A673 (cell line): ENCODE results near the gene ANP32A. TPM values are rescaled to one million over a fixed set of nuclear protein-coding genes. Genes with fewer than 3 reads are reported as not detected.
A peak's percentile ranks its signal among the peaks of the same experiment; 100 is the strongest.

ENCODE experiments used
- BruUV-seq: library from RNA; stranded (reverse); fragments of 400-500 nt; replicated peaks from 2 replicates; lab custom pipeline; 2021; lab: Mats Ljungman, UMichigan
- CTCF ChIA-PET: fragments of 300-600 bp; sonication (Branson Sonifier 250); formaldehyde crosslinking; loops from one replicate; lab custom pipeline; 2022; ENCODE audit warnings: antibody characterized with exemption; lab: Charles Lee
- POLR2A ChIA-PET: fragments of 300-600 bp; sonication (Branson Sonifier 250); formaldehyde crosslinking; loops from one replicate; lab custom pipeline; 2022; ENCODE audit warnings: antibody characterized with exemption; ENCODE audit not compliant: low non-redundant PET; lab: Charles Lee
- DNase-seq: peaks from one replicate; pipeline ENCODE4 v3.0.0-alpha.2; 2015; ENCODE audit warnings: low spot score
- H3K27ac ChIP-seq: fragments of 200-600 bp; sonication (generic); 2 replicates; pipeline ENCODE4 v1.5.1; 2016; ENCODE audit warnings: mixed run types, low read depth, mild to moderate bottlenecking, mixed read lengths, antibody characterized with exemption, low read length; ENCODE audit not compliant: poor library complexity, severe bottlenecking
- H3K27me3 ChIP-seq: fragments of 200-600 bp; sonication (generic); replicated peaks from 2 replicates; pipeline ENCODE4 v1.6.1; 2017; ENCODE audit warnings: mixed run types, low read depth, mild to moderate bottlenecking, mixed read lengths, antibody characterized with exemption, low read length; ENCODE audit not compliant: insufficient read depth, poor library complexity
- H3K36me3 ChIP-seq: fragments of 200-600 bp; sonication (generic); 2 replicates; pipeline ENCODE4 v1.6.1; 2016; ENCODE audit warnings: mixed run types, mild to moderate bottlenecking, mixed read lengths, antibody characterized with exemption, low read length; ENCODE audit not compliant: insufficient read depth, poor library complexity, severe bottlenecking
- H3K4me1 ChIP-seq: fragments of 200-600 bp; sonication (generic); 2 replicates; pipeline ENCODE4 v1.6.1; 2017; ENCODE audit warnings: mixed run types, mild to moderate bottlenecking, mixed read lengths, antibody characterized with exemption, low read length; ENCODE audit not compliant: insufficient read depth, poor library complexity, severe bottlenecking
- H3K4me3 ChIP-seq: fragments of 200-600 bp; sonication (generic); 2 replicates; pipeline ENCODE4 v1.5.1; 2016; ENCODE audit warnings: low read depth, mixed run types, mild to moderate bottlenecking, mixed read lengths, low read length; ENCODE audit not compliant: poor library complexity, severe bottlenecking
- H3K9me3 ChIP-seq: fragments of 200-600 bp; sonication (generic); 2 replicates; pipeline ENCODE4 v1.6.1; 2016; ENCODE audit warnings: mixed run types, low read depth, mild to moderate bottlenecking, mixed read lengths, antibody characterized with exemption, low read length; ENCODE audit not compliant: poor library complexity, severe bottlenecking
- EZH2 ChIP-seq: fragments of 200-600 bp; sonication (generic); IDR thresholded peaks from 2 replicates; pipeline ENCODE4 v1.6.1; 2017; ENCODE audit warnings: borderline replicate concordance, low read depth, mild to moderate bottlenecking, mixed read lengths, antibody characterized with exemption, low read length; ENCODE audit not compliant: poor library complexity, severe bottlenecking
- intact Hi-C: fragments of 100-400 bp; cut with micrococcal nuclease; formaldehyde crosslinking; loops from one replicate; pipeline ENCODE4 v1.10.0; 2022; ENCODE audit not compliant: unreplicated experiment
- total RNA-seq: library from RNA; stranded (reverse); gene quantifications from 2 replicates; pipeline ENCODE4 v1.2.3, GENCODE V29; 2021
- TF ChIP-seq, protein P1 (sequence below): fragments of 300-800, 200-600 bp; sonication (generic); conservative IDR thresholded peaks from 2 replicates; pipeline ENCODE4 v1.5.1; 2017; ENCODE audit warnings: low read depth, mild to moderate bottlenecking, antibody characterized with exemption, low read length, moderate library complexity, mixed read lengths

ANP32A gene
- total RNA-seq, 1 experiment from 2014 or later = 331 TPM

DNA sequence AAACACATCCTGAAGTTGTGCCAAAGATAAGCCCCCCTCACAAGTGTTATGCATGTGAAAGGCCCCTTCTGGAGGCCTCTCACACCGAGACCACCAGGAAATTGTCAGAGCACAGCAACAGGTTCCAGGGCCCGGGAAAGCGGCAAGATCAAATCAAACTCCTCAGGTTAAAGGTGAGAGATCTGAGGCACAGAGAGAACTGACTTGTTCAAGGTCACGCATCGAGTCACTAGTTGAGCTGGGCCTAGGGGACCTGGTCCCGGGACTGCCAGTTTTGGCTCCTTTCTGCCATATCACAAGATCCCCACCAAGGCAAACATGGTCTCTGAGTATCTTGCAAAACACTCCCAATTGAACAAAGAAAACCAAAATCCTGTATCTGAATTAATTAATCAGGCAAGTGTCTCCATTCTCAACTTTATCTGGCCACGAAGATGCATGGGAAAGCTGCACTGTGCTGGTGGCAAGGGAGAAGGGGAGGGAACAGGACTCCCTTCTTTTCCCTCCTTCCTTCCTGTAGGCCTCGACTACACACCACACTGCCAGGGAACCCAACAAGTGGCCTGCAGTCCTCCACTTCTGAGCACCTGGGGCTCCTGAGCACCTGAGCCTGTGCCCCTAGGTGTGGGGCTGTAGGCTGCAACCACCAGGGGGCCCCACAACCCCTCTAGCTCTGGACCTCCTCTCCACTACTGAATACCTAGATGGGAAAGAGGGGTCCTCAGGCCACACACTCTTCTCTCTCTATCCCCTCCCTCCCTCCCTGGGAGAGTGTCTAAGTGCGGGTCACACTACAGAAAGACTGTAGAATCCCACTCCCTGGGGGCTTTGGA lies 37.3 kb downstream of the ANP32A start:
- H3K9me3 ChIP-seq = no peaks in the 10 kb centered on the region
- TF ChIP-seq, protein P1, sequence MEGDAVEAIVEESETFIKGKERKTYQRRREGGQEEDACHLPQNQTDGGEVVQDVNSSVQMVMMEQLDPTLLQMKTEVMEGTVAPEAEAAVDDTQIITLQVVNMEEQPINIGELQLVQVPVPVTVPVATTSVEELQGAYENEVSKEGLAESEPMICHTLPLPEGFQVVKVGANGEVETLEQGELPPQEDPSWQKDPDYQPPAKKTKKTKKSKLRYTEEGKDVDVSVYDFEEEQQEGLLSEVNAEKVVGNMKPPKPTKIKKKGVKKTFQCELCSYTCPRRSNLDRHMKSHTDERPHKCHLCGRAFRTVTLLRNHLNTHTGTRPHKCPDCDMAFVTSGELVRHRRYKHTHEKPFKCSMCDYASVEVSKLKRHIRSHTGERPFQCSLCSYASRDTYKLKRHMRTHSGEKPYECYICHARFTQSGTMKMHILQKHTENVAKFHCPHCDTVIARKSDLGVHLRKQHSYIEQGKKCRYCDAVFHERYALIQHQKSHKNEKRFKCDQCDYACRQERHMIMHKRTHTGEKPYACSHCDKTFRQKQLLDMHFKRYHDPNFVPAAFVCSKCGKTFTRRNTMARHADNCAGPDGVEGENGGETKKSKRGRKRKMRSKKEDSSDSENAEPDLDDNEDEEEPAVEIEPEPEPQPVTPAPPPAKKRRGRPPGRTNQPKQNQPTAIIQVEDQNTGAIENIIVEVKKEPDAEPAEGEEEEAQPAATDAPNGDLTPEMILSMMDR = peak; percentile 67
- no peak for TF ChIP-seq EZH2
- ChIA-PET CTCF (interaction anchor here (1.9 kb wide), 1 partner anchor 92 kb away, joined by 13 read pairs; no protein-coding TSS in a partner anchor), POLR2A (no interaction called here)
- peak; percentile 27 for DNase-seq
- BruUV-seq = no TSS peak
- H3K27ac ChIP-seq = peak overlapping the region; percentile 45
- H3K27me3 ChIP-seq = no peaks in the 10 kb centered on the region
- H3K36me3 ChIP-seq = peaks cover 84% of the 10 kb centered on the region
- H3K4me3 ChIP-seq = no peak overlapping the region
- H3K4me1 ChIP-seq = peaks cover 10% of the 10 kb centered on the region
- intact Hi-C loops = loop anchor here (2.0 kb wide), 1 partner anchor 91 kb away; no protein-coding TSS in a partner anchor

DNA sequence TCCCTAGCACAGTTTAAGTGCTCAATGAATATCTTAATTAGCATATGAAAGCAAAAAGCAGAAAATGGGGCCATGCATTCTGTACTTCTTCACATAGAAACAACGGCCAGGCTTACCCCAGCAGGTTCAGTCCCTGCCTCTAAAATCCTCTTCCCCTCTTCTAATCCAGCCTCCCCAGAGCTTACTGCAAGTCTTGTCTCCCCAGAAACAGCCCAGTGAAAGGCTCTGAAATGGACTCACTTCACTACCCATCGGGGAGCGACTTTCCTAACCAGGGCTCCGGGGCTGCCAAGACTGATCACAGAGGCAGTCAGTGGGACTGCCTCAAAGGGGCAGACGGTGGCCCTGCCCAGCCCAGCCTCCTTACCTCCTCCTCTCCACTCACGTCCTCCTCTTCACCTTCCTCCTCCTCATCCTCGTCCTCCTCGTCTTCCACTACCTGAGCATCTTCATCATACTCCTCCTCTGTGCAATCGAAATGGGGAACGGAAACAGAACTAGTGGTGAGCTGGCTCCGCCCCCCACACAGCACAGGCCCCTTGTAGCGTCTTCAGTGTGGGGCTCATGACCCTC lies 38.0 kb downstream of the ANP32A start:
- TF ChIP-seq, protein P1 = no peak
- TF ChIP-seq EZH2 = no peak
- Histone ChIP-seq H3K36me3 (peaks cover 91% of the 10 kb centered on the region), H3K4me1 (peaks cover 10% of the 10 kb centered on the region), H3K27me3 (no peaks in the 10 kb centered on the region), H3K27ac (peak overlapping the region; percentile 45), H3K9me3 (no peaks in the 10 kb centered on the region), H3K4me3 (no peak overlapping the region)
- POLR2A ChIA-PET = no interaction called here
- CTCF ChIA-PET = no interaction called here
- no TSS peak for BruUV-seq
- intact Hi-C loops = loop anchor here (2.0 kb wide), 1 partner anchor 92 kb away; no protein-coding TSS in a partner anchor
- no peak for DNase-seq

DNA sequence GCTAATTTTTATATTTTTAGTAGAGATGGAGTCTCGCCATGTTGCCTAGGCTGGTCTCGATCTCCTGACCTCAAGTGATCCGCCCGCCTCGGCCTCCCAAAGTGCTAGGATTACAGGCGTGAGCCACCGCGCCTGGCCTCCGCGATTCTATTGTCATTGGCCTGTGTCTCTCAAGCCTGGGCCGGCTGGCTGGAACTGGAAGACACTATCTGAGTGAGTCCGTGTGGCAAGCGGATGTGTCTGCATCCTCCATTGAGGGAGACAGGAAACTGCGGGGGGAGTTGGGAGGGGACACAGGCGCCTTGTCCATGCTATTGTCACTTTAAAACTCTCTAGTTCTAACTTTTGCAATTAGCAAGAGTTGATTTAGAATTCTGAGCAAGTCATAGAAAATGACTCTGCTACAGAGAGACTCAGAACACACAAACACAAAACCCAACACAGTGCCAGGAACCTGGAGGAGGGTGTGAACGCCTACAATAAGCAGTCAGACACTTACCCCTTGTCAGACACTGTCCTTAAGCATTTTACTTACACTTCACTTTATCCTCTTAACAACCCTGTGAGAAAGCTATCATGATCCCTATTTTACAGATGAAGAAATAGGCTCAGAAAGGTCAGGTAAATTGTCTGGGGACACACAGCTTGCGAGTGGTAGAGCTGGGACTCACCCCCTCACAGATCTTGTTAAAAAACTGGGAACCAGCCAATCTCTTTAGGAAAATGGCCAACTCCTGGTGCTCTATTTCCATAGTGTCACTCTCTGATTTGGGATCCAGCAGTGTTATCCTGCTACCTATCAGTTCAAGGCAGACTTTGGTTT lies 38.7 kb downstream of the ANP32A start:
- no TSS peak for BruUV-seq
- TF ChIP-seq, protein P1 = no peak
- no peak for TF ChIP-seq EZH2
- Histone ChIP-seq H3K9me3 (no peaks in the 10 kb centered on the region), H3K4me1 (peaks cover 10% of the 10 kb centered on the region), H3K4me3 (no peak overlapping the region), H3K36me3 (peaks cover 88% of the 10 kb centered on the region), H3K27me3 (no peaks in the 10 kb centered on the region), H3K27ac (peak overlapping the region; percentile 45)
- intact Hi-C loops = loop anchor here (2.0 kb wide), 1 partner anchor 93 kb away; no protein-coding TSS in a partner anchor
- ChIA-PET POLR2A (no interaction called here), CTCF (interaction anchor here (0.6 kb wide), 1 partner anchor 70 kb away, joined by 9 read pairs; no protein-coding TSS in a partner anchor)
- DNase-seq = no peak
